Trophoblast cell (in vitro differentiated cells and primary cell): ENCODE measurements around the gene CRYBG2.
A peak's percentile ranks its signal among the peaks of the same experiment; 100 is the strongest.

ENCODE experiments used
- DNase-seq, 2 donors: peaks; one replicate each; pipeline ENCODE4 v3.0.0-alpha.2; 2016
- H2AFZ ChIP-seq: 2 replicates; pipeline ENCODE4 v1.6.1; 2013; ENCODE audit warnings: low read length, moderate library complexity, mild to moderate bottlenecking; ENCODE audit not compliant: insufficient read depth, poor library complexity
- H2AK5ac ChIP-seq: 2 replicates; pipeline ENCODE4 v1.6.1; 2013; ENCODE audit warnings: mild to moderate bottlenecking, low read length
- H2BK120ac ChIP-seq: 2 replicates; pipeline ENCODE4 v1.6.1; 2013; ENCODE audit warnings: low read length, mild to moderate bottlenecking, moderate library complexity; ENCODE audit not compliant: insufficient read depth, poor library complexity
- H2BK12ac ChIP-seq: 2 replicates; pipeline ENCODE4 v1.6.1; 2013; ENCODE audit warnings: mild to moderate bottlenecking, low read length, moderate library complexity
- H2BK5ac ChIP-seq: 2 replicates; pipeline ENCODE4 v1.6.1; 2013; ENCODE audit warnings: low read length, low read depth, moderate library complexity, mild to moderate bottlenecking; ENCODE audit not compliant: poor library complexity
- H3K14ac ChIP-seq: 2 replicates; pipeline ENCODE4 v1.6.1; 2013; ENCODE audit warnings: mild to moderate bottlenecking, low read length
- H3K18ac ChIP-seq: 2 replicates; pipeline ENCODE4 v1.6.1; 2013; ENCODE audit warnings: mild to moderate bottlenecking, low read length
- H3K23ac ChIP-seq: 2 replicates; pipeline ENCODE4 v1.6.1; 2013; ENCODE audit warnings: low read length
- H3K27ac ChIP-seq: 2 replicates; pipeline ENCODE4 v1.5.1; 2013; ENCODE audit warnings: low read depth, mild to moderate bottlenecking, inconsistent platforms, low read length, moderate library complexity
- H3K27me3 ChIP-seq: 2 replicates; pipeline ENCODE4 v1.6.1; 2013; ENCODE audit warnings: inconsistent platforms, mild to moderate bottlenecking, low read length, moderate library complexity; ENCODE audit not compliant: insufficient read depth
- H3K36me3 ChIP-seq, 2 experiments: 1 replicate in 1 of 2; 2 replicates in 1 of 2; pipeline ENCODE4 v1.6.1; 2013; ENCODE audit warnings: low read length in 2 of 2, mild to moderate bottlenecking in 2 of 2, moderate library complexity in 1 of 2; ENCODE audit not compliant: insufficient read depth in 2 of 2, control insufficient read depth in 1 of 2
- H3K4ac ChIP-seq: 2 replicates; pipeline ENCODE4 v1.6.1; 2013; ENCODE audit warnings: low read depth, mild to moderate bottlenecking, low read length, moderate library complexity
- H3K4me1 ChIP-seq, 2 experiments: 1 replicate in 1 of 2; 2 replicates in 1 of 2; pipeline ENCODE4 v1.6.1; 2013; ENCODE audit warnings: low read length in 2 of 2, mild to moderate bottlenecking in 2 of 2, moderate library complexity in 1 of 2; ENCODE audit not compliant: insufficient read depth in 2 of 2, control insufficient read depth in 1 of 2
- H3K4me2 ChIP-seq: 2 replicates; pipeline ENCODE4 v1.6.1; 2013; ENCODE audit warnings: inconsistent platforms, mild to moderate bottlenecking, low read length, moderate library complexity
- H3K4me3 ChIP-seq: 2 replicates; pipeline ENCODE4 v1.5.1; 2013; ENCODE audit warnings: mild to moderate bottlenecking, low read depth, low read length, inconsistent platforms
- H3K79me1 ChIP-seq: one replicate; pipeline ENCODE4 v1.6.1; 2013; ENCODE audit warnings: low read length
- H3K79me2 ChIP-seq: 2 replicates; pipeline ENCODE4 v1.6.1; 2013; ENCODE audit warnings: low read length, mild to moderate bottlenecking; ENCODE audit not compliant: control insufficient read depth, insufficient read depth, poor library complexity
- H3K9ac ChIP-seq: 2 replicates; pipeline ENCODE4 v1.6.1; 2013; ENCODE audit warnings: mild to moderate bottlenecking, low read length
- H3K9me3 ChIP-seq: 2 replicates; pipeline ENCODE4 v1.6.1; 2013; ENCODE audit warnings: low read depth, mild to moderate bottlenecking, control low read depth, inconsistent platforms, low read length; ENCODE audit not compliant: insufficient read depth
- H4K12ac ChIP-seq: 2 replicates; pipeline ENCODE4 v1.6.1; 2013; ENCODE audit warnings: low read depth, mild to moderate bottlenecking, low read length, moderate library complexity
- H4K8ac ChIP-seq: 2 replicates; pipeline ENCODE4 v1.6.1; 2013; ENCODE audit warnings: low read depth, mild to moderate bottlenecking, low read length, moderate library complexity
- H4K91ac ChIP-seq: one replicate; pipeline ENCODE4 v1.6.1; 2013; ENCODE audit warnings: low read depth, mild to moderate bottlenecking, low read length, moderate library complexity
- WGBS: extraction: QIAGEN DNeasy Blood & Tissue Kit; methylation state at CpG from one replicate; pipeline ENCODE4 v1.1.7; 2013; ENCODE audit warnings: missing lambda C conversion rate; ENCODE audit not compliant: insufficient read length, insufficient coverage; ENCODE audit errors: extremely low coverage; 5-methylcytosine and 5-hydroxymethylcytosine counted together

Gene CRYBG2

DNA sequence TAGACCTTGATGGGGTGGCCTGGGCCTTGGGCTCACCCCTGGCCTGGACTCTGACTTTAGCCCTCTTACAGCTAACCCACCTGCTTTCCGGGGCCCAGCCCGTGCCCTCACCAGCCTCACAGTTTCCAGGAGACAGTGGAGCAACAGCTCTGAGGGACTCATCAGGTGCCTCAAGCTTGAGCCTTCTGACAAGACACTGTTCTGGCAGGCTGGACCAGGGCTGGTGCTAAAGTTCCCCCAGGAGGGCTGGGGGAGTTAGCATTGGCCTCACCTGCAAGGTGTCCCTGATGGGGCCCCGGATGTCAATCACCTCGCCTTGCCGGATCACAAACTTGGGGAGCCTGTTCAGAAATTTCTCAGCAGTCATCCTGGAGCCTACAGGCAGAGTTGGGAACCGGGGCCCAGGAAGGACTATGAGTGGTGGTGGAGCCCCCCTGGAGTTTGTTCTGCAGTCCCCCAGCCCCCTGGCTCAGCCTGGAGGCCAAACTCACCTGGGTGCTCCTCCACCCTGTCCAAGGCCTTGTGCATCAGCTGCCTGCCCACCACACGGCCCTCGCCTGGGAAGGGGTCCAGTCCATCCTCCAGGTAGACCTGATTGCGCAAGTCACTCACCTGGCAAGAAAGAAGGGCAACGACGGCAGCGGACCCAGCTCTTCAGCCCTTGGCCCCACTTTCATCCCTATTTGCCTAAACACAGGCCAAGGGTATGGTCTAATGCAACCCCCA, 69.9 kb downstream of the CRYBG2 start:
- Histone ChIP-seq H2BK12ac (no peak overlapping the region), H2BK120ac (no peak overlapping the region), H3K18ac (no peak overlapping the region), H3K27me3 (no peaks in the 10 kb centered on the region), H3K4me3 (peak overlapping the region; percentile 23), H3K79me1 (peaks cover 5% of the 10 kb centered on the region), H3K79me2 (peaks cover 4% of the 10 kb centered on the region), H3K4me1 (peaks cover 15 to 29% of the 10 kb centered on the region in 2 experiments), H2AFZ (no peak overlapping the region), H2BK5ac (no peak overlapping the region), H4K91ac (no peak overlapping the region), H3K27ac (no peak overlapping the region), H3K23ac (no peak overlapping the region), H3K9me3 (peaks cover 4% of the 10 kb centered on the region), H3K4me2 (no peak overlapping the region), H4K12ac (no peak overlapping the region), H3K14ac (no peak overlapping the region), H3K4ac (no peak overlapping the region), H4K8ac (no peak overlapping the region), H3K36me3 (peaks cover 16 to 24% of the 10 kb centered on the region in 2 experiments), H2AK5ac (no peak overlapping the region), H3K9ac (no peak overlapping the region)
- DNase-seq, result no peak
- no CpG with 5 or more reads among the region's 12 CpGs for WGBS

DNA sequence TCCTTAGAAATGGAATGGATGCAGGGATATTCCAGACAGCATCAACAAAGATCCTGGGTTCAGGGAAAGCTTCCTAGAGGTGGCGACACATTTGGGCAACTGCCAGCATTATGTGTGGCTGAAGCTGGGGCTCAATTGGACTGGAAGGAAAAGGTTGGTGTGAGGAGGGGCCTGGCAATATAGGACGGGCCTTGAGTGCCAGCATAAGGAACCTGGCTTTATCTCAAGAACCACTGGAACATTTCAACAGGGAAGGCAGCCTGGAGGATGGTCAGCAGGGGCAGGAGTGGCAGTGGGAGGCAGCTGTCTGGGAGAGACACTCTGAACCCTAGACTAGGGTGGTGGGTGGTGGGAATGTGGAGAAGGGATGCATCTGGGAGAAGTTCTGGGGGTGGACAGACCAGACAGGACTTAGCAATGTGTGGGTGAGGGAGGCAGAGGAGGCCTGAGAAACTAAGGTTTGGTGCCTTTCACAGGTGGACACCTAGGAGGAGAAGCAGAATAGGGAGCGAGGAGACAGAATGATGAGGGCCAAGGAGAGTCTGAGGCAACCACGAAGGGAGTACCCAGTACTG, 70.6 kb downstream of the CRYBG2 start:
- Histone ChIP-seq H2BK120ac (no peak overlapping the region), H3K23ac (no peak overlapping the region), H4K91ac (no peak overlapping the region), H3K79me2 (peaks cover 4% of the 10 kb centered on the region), H3K79me1 (peaks cover 5% of the 10 kb centered on the region), H3K14ac (no peak overlapping the region), H2BK12ac (no peak overlapping the region), H3K4me2 (no peak overlapping the region), H3K9ac (no peak overlapping the region), H3K4me3 (no peak overlapping the region), H3K18ac (no peak overlapping the region), H3K27me3 (no peaks in the 10 kb centered on the region), H2BK5ac (no peak overlapping the region), H3K4me1 (peaks cover 17 to 31% of the 10 kb centered on the region in 2 experiments), H4K8ac (no peak overlapping the region), H3K36me3 (peaks cover 16 to 24% of the 10 kb centered on the region in 2 experiments), H2AK5ac (no peak overlapping the region), H3K9me3 (peaks cover 4% of the 10 kb centered on the region), H2AFZ (no peak overlapping the region), H3K27ac (no peak overlapping the region), H3K4ac (no peak overlapping the region), H4K12ac (no peak overlapping the region)
- no CpG with 5 or more reads among the region's 4 CpGs for WGBS
- no peak for DNase-seq

DNA sequence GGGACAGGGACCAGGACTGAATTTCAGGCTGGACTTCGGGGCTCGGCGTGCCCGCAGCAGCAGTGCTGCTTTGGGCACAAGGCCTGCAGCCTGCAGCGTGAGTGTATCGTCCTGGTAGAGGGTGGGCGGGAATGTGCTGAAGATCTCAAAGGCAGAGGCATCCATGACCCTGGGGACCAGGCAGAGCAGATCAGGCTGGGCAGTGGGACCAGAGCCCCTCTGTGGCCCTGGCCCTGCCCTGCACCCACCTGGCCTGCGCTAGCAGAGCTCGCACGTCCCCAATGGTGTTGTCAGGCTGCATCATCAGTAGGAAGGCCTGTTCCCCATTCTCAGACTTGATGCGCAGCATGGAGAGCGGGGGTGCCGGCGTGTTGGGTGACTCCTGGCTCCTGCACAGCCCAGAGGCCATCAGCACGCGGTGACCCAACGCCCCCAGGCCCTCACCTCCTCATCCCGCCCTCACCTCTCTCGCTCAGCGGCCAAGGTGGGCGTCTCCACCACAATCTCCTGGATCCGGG, 71.5 kb downstream of the CRYBG2 start:
- no peak overlapping the region for H2BK120ac ChIP-seq
- H3K36me3 ChIP-seq, result peaks cover 25 to 27% of the 10 kb centered on the region in 2 experiments
- no CpG with 5 or more reads among the region's 22 CpGs for WGBS
- H3K14ac ChIP-seq, result no peak overlapping the region
- no peak overlapping the region for H2BK5ac ChIP-seq
- peaks cover 4% of the 10 kb centered on the region for H3K9me3 ChIP-seq
- H3K79me2 ChIP-seq, result peaks cover 4% of the 10 kb centered on the region
- H2AK5ac ChIP-seq, result no peak overlapping the region
- peaks cover 17 to 31% of the 10 kb centered on the region in 2 experiments for H3K4me1 ChIP-seq
- DNase-seq, result no peak
- H3K9ac ChIP-seq, result no peak overlapping the region
- no peak overlapping the region for H3K4ac ChIP-seq
- no peak overlapping the region for H3K18ac ChIP-seq
- no peak overlapping the region for H4K12ac ChIP-seq
- no peak overlapping the region for H3K23ac ChIP-seq
- no peak overlapping the region for H3K27ac ChIP-seq
- no peak overlapping the region for H2BK12ac ChIP-seq
- H2AFZ ChIP-seq, result no peak overlapping the region
- H3K27me3 ChIP-seq, result no peaks in the 10 kb centered on the region
- no peak overlapping the region for H4K8ac ChIP-seq
- no peak overlapping the region for H3K4me2 ChIP-seq
- no peak overlapping the region for H4K91ac ChIP-seq
- no peak overlapping the region for H3K4me3 ChIP-seq
- peaks cover 5% of the 10 kb centered on the region for H3K79me1 ChIP-seq

DNA sequence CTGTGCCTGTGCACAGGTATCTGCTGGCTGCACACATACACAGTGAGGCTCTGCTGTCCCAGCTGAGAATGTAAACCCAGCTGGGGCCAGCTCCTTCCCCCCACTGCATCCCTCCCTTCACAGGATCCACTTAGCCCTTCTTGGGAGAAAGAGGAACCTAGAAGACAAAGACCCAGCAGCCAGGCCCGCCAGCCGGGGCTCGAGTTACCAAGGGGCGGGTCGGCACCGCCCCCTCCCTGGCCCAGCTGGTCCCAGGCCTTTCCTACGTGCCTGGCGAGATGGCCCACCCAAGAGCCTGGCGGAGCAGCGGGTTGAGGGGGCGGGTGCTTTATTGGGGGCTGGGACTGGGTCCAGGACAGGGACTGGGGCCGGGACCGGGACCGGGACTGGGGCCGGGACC, 72.0 kb downstream of the CRYBG2 start:
- H3K4me1 ChIP-seq, result peaks cover 17 to 33% of the 10 kb centered on the region in 2 experiments
- no peak overlapping the region for H3K4ac ChIP-seq
- H3K79me1 ChIP-seq, result peaks cover 5% of the 10 kb centered on the region
- WGBS, result no CpG with 5 or more reads among the region's 15 CpGs
- no peak overlapping the region for H2AK5ac ChIP-seq
- peaks cover 4% of the 10 kb centered on the region for H3K9me3 ChIP-seq
- no peak overlapping the region for H2AFZ ChIP-seq
- no peak overlapping the region for H2BK12ac ChIP-seq
- no peak overlapping the region for H4K12ac ChIP-seq
- no peak overlapping the region for H3K9ac ChIP-seq
- H3K27me3 ChIP-seq, result no peaks in the 10 kb centered on the region
- peak overlapping the region; percentile 14 for H3K4me3 ChIP-seq
- no peak overlapping the region for H4K91ac ChIP-seq
- H3K4me2 ChIP-seq, result peak overlapping the region; percentile 10
- H3K27ac ChIP-seq, result no peak overlapping the region
- peaks cover 29 to 31% of the 10 kb centered on the region in 2 experiments for H3K36me3 ChIP-seq
- H3K14ac ChIP-seq, result no peak overlapping the region
- DNase-seq, result no peak
- H3K79me2 ChIP-seq, result peaks cover 4% of the 10 kb centered on the region
- H2BK120ac ChIP-seq, result no peak overlapping the region
- no peak overlapping the region for H4K8ac ChIP-seq
- no peak overlapping the region for H3K18ac ChIP-seq
- H3K23ac ChIP-seq, result no peak overlapping the region
- H2BK5ac ChIP-seq, result no peak overlapping the region
